GM12864 (cell line): ENCODE measurements around the gene ZNF554.

Experiments
- DNase-seq: peaks from one replicate; pipeline ENCODE4 v3.0.0-alpha.2; 2011; ENCODE audit warnings: low read depth
- H3K4me3 ChIP-seq: 2 replicates; pipeline ENCODE4 v1.5.1; 2011; ENCODE audit warnings: mild to moderate bottlenecking, low read depth, low read length, control low read depth
- TF ChIP-seq, protein P1 (sequence below): IDR thresholded peaks from 2 replicates; pipeline ENCODE4 v1.5.1; 2011; ENCODE audit warnings: low read depth, mild to moderate bottlenecking, moderate library complexity, low read length, control low read depth, inconsistent platforms; ENCODE audit errors: missing control alignments

Gene ZNF554

GRCh38 chr19:2877398-2878331 lies 58.0 kb downstream of the ZNF554 start:
- no peak for DNase-seq
- no peak overlapping the region for H3K4me3 ChIP-seq
- TF ChIP-seq, protein P1, sequence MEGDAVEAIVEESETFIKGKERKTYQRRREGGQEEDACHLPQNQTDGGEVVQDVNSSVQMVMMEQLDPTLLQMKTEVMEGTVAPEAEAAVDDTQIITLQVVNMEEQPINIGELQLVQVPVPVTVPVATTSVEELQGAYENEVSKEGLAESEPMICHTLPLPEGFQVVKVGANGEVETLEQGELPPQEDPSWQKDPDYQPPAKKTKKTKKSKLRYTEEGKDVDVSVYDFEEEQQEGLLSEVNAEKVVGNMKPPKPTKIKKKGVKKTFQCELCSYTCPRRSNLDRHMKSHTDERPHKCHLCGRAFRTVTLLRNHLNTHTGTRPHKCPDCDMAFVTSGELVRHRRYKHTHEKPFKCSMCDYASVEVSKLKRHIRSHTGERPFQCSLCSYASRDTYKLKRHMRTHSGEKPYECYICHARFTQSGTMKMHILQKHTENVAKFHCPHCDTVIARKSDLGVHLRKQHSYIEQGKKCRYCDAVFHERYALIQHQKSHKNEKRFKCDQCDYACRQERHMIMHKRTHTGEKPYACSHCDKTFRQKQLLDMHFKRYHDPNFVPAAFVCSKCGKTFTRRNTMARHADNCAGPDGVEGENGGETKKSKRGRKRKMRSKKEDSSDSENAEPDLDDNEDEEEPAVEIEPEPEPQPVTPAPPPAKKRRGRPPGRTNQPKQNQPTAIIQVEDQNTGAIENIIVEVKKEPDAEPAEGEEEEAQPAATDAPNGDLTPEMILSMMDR = no peak

- TF ChIP-seq, protein P1 = no peak
- no peak overlapping the region for H3K4me3 ChIP-seq
- no peak for DNase-seq
Measured at GRCh38 chr19:2883686-2884439, 64.2 kb downstream of the ZNF554 start.

DNA sequence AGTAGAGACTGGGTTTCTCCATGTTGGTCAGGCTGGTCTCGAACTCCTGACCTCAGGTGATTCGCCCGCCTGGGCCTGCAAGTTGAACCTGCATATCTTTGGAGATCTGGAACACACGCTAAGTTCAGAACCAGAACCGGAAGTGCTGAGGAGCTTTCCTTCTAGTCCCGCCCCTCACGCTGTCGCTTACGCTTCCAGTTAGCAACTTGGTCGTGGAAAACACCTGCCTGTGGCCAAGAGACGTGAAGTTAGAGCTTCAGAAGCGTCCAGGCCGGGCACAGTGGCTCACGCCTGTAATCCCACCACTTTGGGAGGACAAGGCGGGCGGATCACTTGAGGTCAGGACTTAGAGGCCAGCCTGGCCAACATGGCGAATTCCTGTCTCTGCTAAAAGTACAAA lies 66.1 kb downstream of the ZNF554 start:
- DNase-seq = no peak
- TF ChIP-seq, protein P1 = no peak
- no peak overlapping the region for H3K4me3 ChIP-seq
